Right lobe of liver (tissue), 6 donors: ENCODE measurements around the gene TUBE1. TPM values are rescaled to one million over a fixed set of nuclear protein-coding genes. Genes with fewer than 3 reads are reported as not detected.

Experiments
- ATAC-seq, 4 donors: fragments of 200-7000 bp; cut with Tn5 transposase; one replicate each; pipeline ENCODE4 v1.9.1; 2020; ENCODE audit warnings: mild to moderate bottlenecking in 4 of 4, moderate library complexity in 4 of 4
- DNase-seq, 3 donors: peaks; one replicate each; pipeline ENCODE4 v3.0.0-alpha.2; 2020
- H3K27ac ChIP-seq, 3 donors: fragments of 200-600 bp; one replicate each; pipeline ENCODE4 v1.8.0; 2022
- H3K27me3 ChIP-seq, 2 donors: fragments of 200-600 bp; one replicate each; pipeline ENCODE4 v1.8.0; 2022
- H3K36me3 ChIP-seq, 4 donors: fragments of 200-600 bp; sonication (generic) in 1 of 4; one replicate each; pipeline versions ENCODE4 v1.5.1 to v1.8.0; 2017 to 2022; ENCODE audit warnings: control low read depth in 1 of 4
- H3K4me1 ChIP-seq, 4 donors: fragments of 200-600 bp; sonication (generic) in 1 of 4; one replicate each; pipeline versions ENCODE4 v1.5.1 to v1.8.0; 2017 to 2022; ENCODE audit warnings: control low read depth in 1 of 4
- H3K4me3 ChIP-seq, 3 donors: fragments of 200-600 bp; one replicate each; pipeline ENCODE4 v1.8.0; 2022
- H3K9me3 ChIP-seq, 4 donors: fragments of 200-600 bp; sonication (generic) in 1 of 4; one replicate each; pipeline versions ENCODE4 v1.5.1 to v1.8.0; 2017 to 2022; ENCODE audit warnings: control low read depth in 1 of 4
- CTCF ChIP-seq, 4 donors: fragments of 200-600 bp in 3 of 4; fragments of 450-650 bp in 1 of 4; IDR thresholded peaks; one replicate each; pipeline versions ENCODE4 v1.5.1 to v1.8.0; 2016 to 2022; ENCODE audit warnings: antibody characterized with exemption in 4 of 4, mild to moderate bottlenecking in 2 of 4
- POLR2A ChIP-seq: fragments of 450-650 bp; IDR thresholded peaks from one replicate; pipeline ENCODE4 v1.6.1; 2017; ENCODE audit warnings: antibody characterized with exemption, mild to moderate bottlenecking
- WGBS: methylation state at CpG from one replicate; pipeline ENCODE4 v1.1.6; 2018; ENCODE audit warnings: low coverage, low lambda C conversion rate; ENCODE audit not compliant: insufficient coverage; ENCODE audit errors: missing lambda C conversion rate; 5-methylcytosine and 5-hydroxymethylcytosine counted together
- intact Hi-C, 2 donors: fragments of 100-400 bp; cut with DNase I; formaldehyde crosslinking; loops; one replicate each; pipeline versions ENCODE4 v1.11.2 to v1.14.1; 2022
- total RNA-seq, 6 experiments: library from RNA; depleted of rRNA in 2 of 6; stranded (reverse); fragments of >200 nt in 2 of 6; fragmentation: NEBNext Ultra II Directional in 3 of 6; extraction: Animal tissue kit (Norgen Biotek cat#: 25700) in 3 of 6; gene quantifications; one replicate each; pipeline versions ENCODE4 v1.1.0 to v1.2.4, GENCODE V29; 2016 to 2023
- donor health status: DM: no; HTN: yes; CAD: no.
- donor health status: DM: no; HTN: no; CAD: no.
- donor health status: DM: no; HTN: no; CAD: no.
- donor health status: DM: no; HTN: yes; CAD: no.
- donor health status: DM: no; HTN: yes; CAD: no.

The TUBE1 gene
- total RNA-seq, 6 experiments from 2014 or later = 16.2 to 38.0 (median 27.7) TPM

- peak overlapping the region; percentile 61 to 87 (median 71) for H3K27ac ChIP-seq
- peak overlapping the region; percentile 69 to 93 (median 82) for H3K4me3 ChIP-seq
- peaks cover 0 to 5% (median 0%) of the 10 kb centered on the region in 4 donors for H3K36me3 ChIP-seq
- ATAC-seq = peak; percentile 53 to 60 (median 56)
- no peaks in the 10 kb centered on the region for H3K9me3 ChIP-seq
- peak; percentile 27 to 32 (median 29) for TF ChIP-seq CTCF (IDR thresholded peaks at IDR 0.05)
- TF ChIP-seq POLR2A = no peak
- WGBS = 0% methylated on average over 8 of the region's 8 CpGs
- intact Hi-C loops = loop anchor here in 1 of 2 donors (5.0 kb wide), 1 partner anchor 76 kb away; no protein-coding TSS in a partner anchor
- no peak for DNase-seq
- peaks cover 0 to 18% (median 9%) of the 10 kb centered on the region in 4 donors for H3K4me1 ChIP-seq
- H3K27me3 ChIP-seq = no peaks in the 10 kb centered on the region
Measured at GRCh38 chr6:112086744-112087135, 542 bp downstream of the TUBE1 start.

- no peak overlapping the region for H3K4me3 ChIP-seq
- peaks cover 0 to 9% (median 2%) of the 10 kb centered on the region in 4 donors for H3K36me3 ChIP-seq
- DNase-seq (peak in 2 of 3 donors; percentile 31 to 87), ATAC-seq (peak; percentile 49 to 64 (median 59))
- TF ChIP-seq POLR2A (no peak), CTCF (IDR thresholded peaks at IDR 0.05) (no peak)
- peaks cover 0 to 18% (median 9%) of the 10 kb centered on the region in 4 donors for H3K4me1 ChIP-seq
- no peaks in the 10 kb centered on the region for H3K9me3 ChIP-seq
- intact Hi-C loops = loop anchor here in 1 of 2 donors (5.0 kb wide), 1 partner anchor 77 kb away; no protein-coding TSS in a partner anchor
- peak overlapping the region in 1 of 3 donors; percentile 26 for H3K27ac ChIP-seq
- no peaks in the 10 kb centered on the region for H3K27me3 ChIP-seq
- WGBS = 46% methylated on average over 8 of the region's 8 CpGs
Measured at GRCh38 chr6:112085286-112086065, 1.8 kb downstream of the TUBE1 start.

GRCh38 chr6:112081569-112081968 lies 5.7 kb downstream of the TUBE1 start:
- Histone ChIP-seq H3K36me3 (peaks cover 0 to 42% (median 10%) of the 10 kb centered on the region in 4 donors), H3K27me3 (no peaks in the 10 kb centered on the region), H3K27ac (no peak overlapping the region), H3K9me3 (no peaks in the 10 kb centered on the region), H3K4me1 (peaks cover 0 to 18% (median 8%) of the 10 kb centered on the region in 4 donors), H3K4me3 (no peak overlapping the region)
- WGBS = 96% methylated on average over 4 of the region's 4 CpGs
- TF ChIP-seq CTCF (IDR thresholded peaks at IDR 0.05) = no peak
- no peak for TF ChIP-seq POLR2A
- DNase-seq (no peak), ATAC-seq (no peak)
- intact Hi-C loops = no loop called here

GRCh38 chr6:112066606-112067005 lies 20.7 kb downstream of the TUBE1 start:
- peaks cover 0 to 24% (median 4%) of the 10 kb centered on the region in 4 donors for H3K36me3 ChIP-seq
- no peak for ATAC-seq
- no peak for DNase-seq
- TF ChIP-seq POLR2A = no peak
- TF ChIP-seq CTCF (IDR thresholded peaks at IDR 0.05) = no peak
- H3K27ac ChIP-seq = no peak overlapping the region
- H3K9me3 ChIP-seq = no peaks in the 10 kb centered on the region
- intact Hi-C loops = no loop called here
- no peak overlapping the region for H3K4me3 ChIP-seq
- no peaks in the 10 kb centered on the region for H3K27me3 ChIP-seq
- H3K4me1 ChIP-seq = no peaks in the 10 kb centered on the region
- 55% methylated on average over 3 of the region's 3 CpGs for WGBS
